Transverse colon (tissue), 4 donors: ENCODE measurements around the gene WFS1.

ENCODE experiments used
- EP300 ChIP-seq: sonication (generic); formaldehyde crosslinking; IDR thresholded peaks from one replicate; pipeline ENCODE4 v1.6.1; 2017; ENCODE audit warnings: antibody characterized with exemption, low read depth
- POLR2A ChIP-seq: fragments of 450-650 bp; IDR thresholded peaks from one replicate; pipeline ENCODE4 v1.6.1; 2016; ENCODE audit warnings: antibody characterized with exemption, mild to moderate bottlenecking, moderate library complexity
- POLR2AphosphoS5 ChIP-seq, 3 donors: sonication (generic); formaldehyde crosslinking; IDR thresholded peaks; one replicate each; pipeline ENCODE4 v1.6.1; 2016; ENCODE audit warnings: antibody characterized with exemption in 3 of 3
- TF ChIP-seq, protein P1 (sequence below), 5 experiments: fragments of 200-600 bp in 3 of 5; fragments of 450-650 bp in 2 of 5; sonication (generic) in 3 of 5; IDR thresholded peaks; 1 replicate in 2 of 5; 2 replicates in 3 of 5; pipeline ENCODE4 v1.5.1; 2016 to 2017; ENCODE audit warnings: antibody characterized with exemption in 5 of 5, inconsistent platforms in 3 of 5, mild to moderate bottlenecking in 2 of 5, moderate library complexity in 1 of 5

DNA sequence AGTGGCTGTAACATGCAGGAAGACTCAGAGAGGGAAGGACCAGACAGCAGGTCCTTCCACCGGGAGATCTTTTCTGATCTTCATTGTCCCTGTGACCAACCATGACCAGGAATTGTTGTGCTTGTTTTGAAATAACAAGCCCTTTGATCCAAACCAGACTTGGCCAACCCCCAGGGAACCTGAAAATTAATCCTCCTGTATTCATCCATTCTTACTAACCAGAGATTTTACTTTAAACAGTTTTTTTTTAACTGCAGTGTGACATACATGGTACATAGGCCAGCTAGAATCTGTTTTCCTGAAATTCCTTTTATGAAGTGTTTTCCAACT is 4.0 kb downstream of the WFS1 start:
- TF ChIP-seq, protein P1, sequence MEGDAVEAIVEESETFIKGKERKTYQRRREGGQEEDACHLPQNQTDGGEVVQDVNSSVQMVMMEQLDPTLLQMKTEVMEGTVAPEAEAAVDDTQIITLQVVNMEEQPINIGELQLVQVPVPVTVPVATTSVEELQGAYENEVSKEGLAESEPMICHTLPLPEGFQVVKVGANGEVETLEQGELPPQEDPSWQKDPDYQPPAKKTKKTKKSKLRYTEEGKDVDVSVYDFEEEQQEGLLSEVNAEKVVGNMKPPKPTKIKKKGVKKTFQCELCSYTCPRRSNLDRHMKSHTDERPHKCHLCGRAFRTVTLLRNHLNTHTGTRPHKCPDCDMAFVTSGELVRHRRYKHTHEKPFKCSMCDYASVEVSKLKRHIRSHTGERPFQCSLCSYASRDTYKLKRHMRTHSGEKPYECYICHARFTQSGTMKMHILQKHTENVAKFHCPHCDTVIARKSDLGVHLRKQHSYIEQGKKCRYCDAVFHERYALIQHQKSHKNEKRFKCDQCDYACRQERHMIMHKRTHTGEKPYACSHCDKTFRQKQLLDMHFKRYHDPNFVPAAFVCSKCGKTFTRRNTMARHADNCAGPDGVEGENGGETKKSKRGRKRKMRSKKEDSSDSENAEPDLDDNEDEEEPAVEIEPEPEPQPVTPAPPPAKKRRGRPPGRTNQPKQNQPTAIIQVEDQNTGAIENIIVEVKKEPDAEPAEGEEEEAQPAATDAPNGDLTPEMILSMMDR (IDR thresholded peaks at IDR 0.05), result no peak
- TF ChIP-seq POLR2A (no peak), POLR2AphosphoS5 (IDR thresholded peaks at IDR 0.05) (no peak), EP300 (no peak)
